ENCODE data around the gene GRID1.
A peak's percentile ranks its signal among the peaks of the same experiment; 100 is the strongest.

Gene GRID1

DNA sequence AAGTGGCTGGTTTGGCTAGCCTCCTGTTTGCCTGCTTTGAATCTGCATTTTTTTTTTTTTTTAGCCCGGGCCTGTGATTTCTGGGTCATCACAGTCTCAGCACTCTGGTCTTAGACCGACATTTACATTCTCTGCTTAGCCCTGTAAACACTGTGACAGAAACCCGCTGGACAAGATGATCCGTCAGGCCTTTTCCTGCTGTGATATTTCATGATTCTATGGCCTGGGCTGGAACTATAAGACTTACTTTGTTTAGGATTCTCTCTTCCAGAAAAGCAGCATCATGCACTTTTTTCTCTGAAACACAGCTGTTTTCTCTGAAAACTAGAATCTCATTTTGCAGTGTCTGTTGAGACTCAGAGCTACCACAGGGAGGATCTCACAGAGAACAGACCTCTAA, 705.5 kb downstream of the GRID1 start:
- no peak for TF ChIP-seq CTCF (IDR thresholded peaks at IDR 0.05)
- H3K4me1 ChIP-seq = peaks cover 0 to 26% (median 13%) of the 10 kb centered on the region in 4 donors
- no peak overlapping the region for H3K4me3 ChIP-seq
- no peaks in the 10 kb centered on the region for H3K36me3 ChIP-seq
- no peak overlapping the region for H3K27ac ChIP-seq
- intact Hi-C loops (cut with DNase I; ENCODE audit: low total_unique reads) = no loop called here
- no peak for DNase-seq
- no peaks in the 10 kb centered on the region for H3K9me3 ChIP-seq
- no peaks in the 10 kb centered on the region for H3K27me3 ChIP-seq

DNA sequence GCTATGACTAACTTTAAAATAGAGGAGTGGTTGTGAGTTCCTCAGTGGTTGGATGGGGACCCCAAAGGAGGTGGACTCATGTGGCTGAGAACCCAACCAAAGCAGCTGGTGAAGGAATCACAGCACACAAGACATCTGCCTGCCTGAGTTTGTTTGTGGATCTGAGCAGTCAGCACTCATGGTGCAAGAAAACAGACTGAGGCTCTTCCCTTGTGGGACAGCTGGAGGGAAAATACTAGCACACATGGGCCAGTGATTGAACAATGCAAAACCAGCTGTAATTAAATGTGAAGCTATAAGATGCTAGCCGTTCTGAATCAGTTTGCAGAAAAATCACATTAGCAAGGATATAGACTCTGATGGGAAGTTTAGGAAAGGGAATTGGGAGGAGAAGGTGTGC, 707.3 kb downstream of the GRID1 start:
- no peaks in the 10 kb centered on the region for H3K9me3 ChIP-seq
- H3K4me3 ChIP-seq = no peak overlapping the region
- TF ChIP-seq CTCF (IDR thresholded peaks at IDR 0.05) = no peak
- H3K4me1 ChIP-seq = peaks cover 0 to 44% (median 24%) of the 10 kb centered on the region in 4 donors
- DNase-seq = no peak
- H3K27me3 ChIP-seq = no peaks in the 10 kb centered on the region
- no peak overlapping the region for H3K27ac ChIP-seq
- intact Hi-C loops (cut with DNase I; ENCODE audit: low total_unique reads) = no loop called here
- no peaks in the 10 kb centered on the region for H3K36me3 ChIP-seq

DNA sequence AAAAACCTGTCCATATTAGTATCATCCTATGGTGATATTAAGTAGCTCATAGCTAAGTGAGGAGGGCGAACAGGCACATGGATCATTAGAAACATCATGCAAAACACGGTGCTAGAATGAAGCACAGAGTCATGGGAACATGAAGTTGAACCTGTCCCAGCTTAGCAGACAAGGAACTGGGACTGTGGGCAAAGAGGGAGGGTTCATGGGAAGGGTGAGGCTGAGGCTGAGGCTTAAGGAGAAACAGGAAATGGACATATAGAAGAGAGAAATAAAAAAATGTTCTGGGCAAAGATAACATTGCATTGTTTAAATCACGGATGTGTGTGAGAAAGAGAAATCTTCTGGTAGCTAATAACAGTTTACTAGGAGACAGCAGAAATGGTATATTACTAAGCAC, 708.1 kb downstream of the GRID1 start:
- Histone ChIP-seq H3K36me3 (no peaks in the 10 kb centered on the region), H3K9me3 (no peaks in the 10 kb centered on the region), H3K4me3 (no peak overlapping the region), H3K27ac (no peak overlapping the region), H3K27me3 (no peaks in the 10 kb centered on the region), H3K4me1 (peaks cover 0 to 46% (median 24%) of the 10 kb centered on the region in 4 donors)
- intact Hi-C loops (cut with DNase I; ENCODE audit: low total_unique reads) = no loop called here
- DNase-seq = no peak
- no peak for TF ChIP-seq CTCF (IDR thresholded peaks at IDR 0.05)

DNA sequence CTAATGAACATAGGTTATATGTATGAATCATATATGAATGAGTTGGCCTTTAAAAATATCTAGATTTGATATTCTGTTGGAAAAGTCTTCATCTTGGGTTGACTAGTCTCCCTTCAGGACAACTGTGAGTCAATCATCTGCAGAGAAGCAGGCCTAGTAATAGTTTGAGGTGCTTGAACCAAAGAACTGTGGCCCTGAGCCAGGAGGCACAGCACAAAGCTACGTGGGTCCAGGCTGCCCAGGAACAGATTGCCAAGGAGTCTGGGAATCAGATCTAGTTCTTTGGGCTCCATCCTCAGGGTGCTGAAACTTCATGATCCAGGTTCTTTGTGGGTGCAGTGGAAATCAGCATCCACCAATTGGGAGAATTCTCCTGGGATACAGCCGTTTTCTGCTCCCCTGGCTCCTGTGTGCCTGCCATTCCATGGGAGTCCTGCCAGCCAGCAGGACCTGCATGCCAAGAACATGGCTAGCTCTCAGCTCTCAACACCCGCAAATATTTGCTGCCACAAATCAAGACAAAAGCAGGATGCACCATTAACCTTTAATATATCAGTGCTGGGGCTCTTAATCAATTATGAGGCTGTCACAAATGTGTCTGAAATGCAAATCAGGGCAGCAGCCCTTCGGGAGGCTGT, 709.0 kb downstream of the GRID1 start:
- peaks cover 0 to 46% (median 24%) of the 10 kb centered on the region in 4 donors for H3K4me1 ChIP-seq
- no peak overlapping the region for H3K4me3 ChIP-seq
- no peak for DNase-seq
- no peak for TF ChIP-seq CTCF (IDR thresholded peaks at IDR 0.05)
- no peak overlapping the region for H3K27ac ChIP-seq
- no peaks in the 10 kb centered on the region for H3K9me3 ChIP-seq
- no peaks in the 10 kb centered on the region for H3K36me3 ChIP-seq
- intact Hi-C loops (cut with DNase I; ENCODE audit: low total_unique reads) = no loop called here
- H3K27me3 ChIP-seq = no peaks in the 10 kb centered on the region

- Histone ChIP-seq H3K4me3 (no peak overlapping the region), H3K36me3 (no peaks in the 10 kb centered on the region), H3K27me3 (no peaks in the 10 kb centered on the region), H3K27ac (peak overlapping the region; percentile 19 to 47), H3K4me1 (peaks cover 0 to 46% (median 24%) of the 10 kb centered on the region in 4 donors), H3K9me3 (no peaks in the 10 kb centered on the region)
- no peak for TF ChIP-seq CTCF (IDR thresholded peaks at IDR 0.05)
- DNase-seq = no peak
- intact Hi-C loops (cut with DNase I; ENCODE audit: low total_unique reads) = no loop called here
Measured at GRCh38 chr10:85655411-85655810, 711.2 kb downstream of the GRID1 start.

DNA sequence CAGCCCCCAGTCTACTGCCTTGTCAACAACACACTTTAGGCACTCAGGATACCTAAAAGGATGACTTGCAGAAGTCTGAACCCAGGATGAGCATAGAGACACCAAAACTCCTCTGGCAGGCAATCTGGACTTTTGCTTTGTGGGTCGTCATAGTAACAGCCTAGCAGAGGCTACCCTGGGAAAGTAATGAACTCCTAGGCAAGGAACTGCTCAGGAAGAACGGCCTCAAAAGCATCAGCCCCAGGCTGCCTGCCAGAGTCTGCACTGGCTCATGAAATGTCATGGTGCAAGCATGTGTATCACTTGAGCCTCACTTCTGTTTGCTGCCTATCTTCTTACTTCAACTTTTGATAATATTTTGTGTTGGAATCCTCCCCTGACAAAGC, 715.1 kb downstream of the GRID1 start:
- DNase-seq = no peak
- H3K36me3 ChIP-seq = no peaks in the 10 kb centered on the region
- no peak overlapping the region for H3K27ac ChIP-seq
- peaks cover 0 to 24% (median 13%) of the 10 kb centered on the region in 4 donors for H3K4me1 ChIP-seq
- H3K4me3 ChIP-seq = no peak overlapping the region
- intact Hi-C loops (cut with DNase I; ENCODE audit: low total_unique reads) = no loop called here
- H3K27me3 ChIP-seq = no peaks in the 10 kb centered on the region
- no peak for TF ChIP-seq CTCF (IDR thresholded peaks at IDR 0.05)
- H3K9me3 ChIP-seq = no peaks in the 10 kb centered on the region
